ENCODE measurements around the gene RABL2B.
"Not testable (repeated sequence)": the region's sequence is repeated elsewhere in the genome, so short reads cannot be mapped to it uniquely, and the experiment has no call there.

RABL2B gene

GRCh38 chr22:50749302-50750074, 33.9 kb downstream of the RABL2B start:
- not testable (repeated sequence) for H3K9me3 Mint-ChIP-seq, H3K4me3 Mint-ChIP-seq

DNA sequence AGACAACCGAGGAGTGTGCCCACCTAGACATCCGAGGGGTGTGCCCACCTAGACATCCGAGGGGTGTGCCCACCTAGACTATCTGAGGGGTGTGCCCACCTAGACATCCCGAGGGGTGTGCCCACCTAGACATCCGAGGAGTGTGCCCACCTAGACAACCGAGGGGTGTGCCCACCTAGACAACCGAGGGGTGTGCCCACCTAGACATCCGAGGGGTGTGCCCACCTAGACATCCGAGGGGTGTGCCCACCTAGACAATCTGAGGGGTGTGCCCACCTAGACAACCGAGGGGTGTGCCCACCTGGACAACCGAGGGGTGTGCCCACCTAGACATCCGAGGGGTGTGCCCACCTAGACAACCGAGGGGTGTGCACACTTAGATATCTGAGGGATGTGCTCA, 34.8 kb downstream of the RABL2B start:
- H3K4me1 Mint-ChIP-seq (ENCODE audit: low read depth); H3K27ac Mint-ChIP-seq: not testable (repeated sequence)

More at GRCh38 chr22:50749302-50750074, 33.9 kb downstream of the RABL2B start:
- H3K27me3 Mint-ChIP-seq; intact Hi-C loops (cut with micrococcal nuclease); H3K36me3 Mint-ChIP-seq (ENCODE audit: low read depth); H3K27ac Mint-ChIP-seq; H3K4me1 Mint-ChIP-seq (ENCODE audit: low read depth): not testable (repeated sequence)

DNA sequence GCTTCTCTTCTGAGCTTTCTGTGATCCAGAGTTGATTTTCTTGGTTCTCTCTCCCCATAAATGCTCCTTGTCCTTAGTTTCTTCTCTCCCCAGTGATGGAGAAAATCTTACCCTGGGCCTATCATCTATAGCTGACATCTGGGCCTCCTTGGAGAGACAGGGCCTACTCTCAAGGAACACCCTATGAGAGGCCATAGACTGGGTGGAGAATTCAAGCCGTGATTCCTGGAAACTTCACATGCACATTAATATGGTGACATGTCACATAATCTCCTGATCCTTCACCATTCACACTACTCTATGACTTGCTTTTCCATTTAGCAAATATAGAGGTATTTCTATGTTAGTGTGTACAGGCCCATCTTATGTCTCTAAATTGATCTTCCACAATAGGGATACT, 35.9 kb downstream of the RABL2B start:
- H3K36me3 Mint-ChIP-seq (ENCODE audit: low read depth); H3K9me3 Mint-ChIP-seq; H3K4me3 Mint-ChIP-seq; H3K27ac Mint-ChIP-seq; H3K27me3 Mint-ChIP-seq; intact Hi-C loops (cut with micrococcal nuclease); H3K4me1 Mint-ChIP-seq (ENCODE audit: low read depth): not testable (repeated sequence)

More for the DNA sequence above, 34.8 kb downstream of the RABL2B start:
- H3K4me3 Mint-ChIP-seq; H3K9me3 Mint-ChIP-seq; H3K27me3 Mint-ChIP-seq; H3K36me3 Mint-ChIP-seq (ENCODE audit: low read depth); intact Hi-C loops (cut with micrococcal nuclease): not testable (repeated sequence)

GRCh38 chr22:50744424-50744823, 39.0 kb downstream of the RABL2B start:
- H3K9me3 Mint-ChIP-seq; H3K27ac Mint-ChIP-seq; H3K4me3 Mint-ChIP-seq; H3K27me3 Mint-ChIP-seq; H3K36me3 Mint-ChIP-seq (ENCODE audit: low read depth); intact Hi-C loops (cut with micrococcal nuclease); H3K4me1 Mint-ChIP-seq (ENCODE audit: low read depth): not testable (repeated sequence)

- H3K9me3 Mint-ChIP-seq; H3K4me3 Mint-ChIP-seq; H3K4me1 Mint-ChIP-seq (ENCODE audit: low read depth); H3K27ac Mint-ChIP-seq; intact Hi-C loops (cut with micrococcal nuclease); H3K27me3 Mint-ChIP-seq; H3K36me3 Mint-ChIP-seq (ENCODE audit: low read depth): not testable (repeated sequence)
Measured at GRCh38 chr22:50740714-50741113, 42.7 kb downstream of the RABL2B start.

GRCh38 chr22:50739894-50740293, 43.5 kb downstream of the RABL2B start:
- Mint-ChIP-seq H3K4me3 (no peak overlapping the region), H3K4me1 (ENCODE audit: low read depth) (no peaks in the 10 kb centered on the region), H3K36me3 (ENCODE audit: low read depth) (no peaks in the 10 kb centered on the region), H3K9me3 (no peaks in the 10 kb centered on the region), H3K27me3 (peaks cover 2% of the 10 kb centered on the region), H3K27ac (no peak overlapping the region)
- intact Hi-C loops (cut with micrococcal nuclease), result no loop called here

- H3K27me3 Mint-ChIP-seq, result peaks cover 2% of the 10 kb centered on the region
- H3K27ac Mint-ChIP-seq, result no peak overlapping the region
- intact Hi-C loops (cut with micrococcal nuclease), result no loop called here
- H3K4me3 Mint-ChIP-seq, result no peak overlapping the region
- H3K4me1 Mint-ChIP-seq (ENCODE audit: low read depth), result no peaks in the 10 kb centered on the region
- H3K9me3 Mint-ChIP-seq, result no peaks in the 10 kb centered on the region
- H3K36me3 Mint-ChIP-seq (ENCODE audit: low read depth), result no peaks in the 10 kb centered on the region
Measured at GRCh38 chr22:50739279-50739691, 44.2 kb downstream of the RABL2B start.

GRCh38 chr22:50738649-50739227, 44.7 kb downstream of the RABL2B start:
- peaks cover 2% of the 10 kb centered on the region for H3K27me3 Mint-ChIP-seq
- no peak overlapping the region for H3K27ac Mint-ChIP-seq
- no peak overlapping the region for H3K4me3 Mint-ChIP-seq
- no peaks in the 10 kb centered on the region for H3K36me3 Mint-ChIP-seq (ENCODE audit: low read depth)
- H3K9me3 Mint-ChIP-seq, result no peaks in the 10 kb centered on the region
- no peaks in the 10 kb centered on the region for H3K4me1 Mint-ChIP-seq (ENCODE audit: low read depth)
- intact Hi-C loops (cut with micrococcal nuclease), result no loop called here

DNA sequence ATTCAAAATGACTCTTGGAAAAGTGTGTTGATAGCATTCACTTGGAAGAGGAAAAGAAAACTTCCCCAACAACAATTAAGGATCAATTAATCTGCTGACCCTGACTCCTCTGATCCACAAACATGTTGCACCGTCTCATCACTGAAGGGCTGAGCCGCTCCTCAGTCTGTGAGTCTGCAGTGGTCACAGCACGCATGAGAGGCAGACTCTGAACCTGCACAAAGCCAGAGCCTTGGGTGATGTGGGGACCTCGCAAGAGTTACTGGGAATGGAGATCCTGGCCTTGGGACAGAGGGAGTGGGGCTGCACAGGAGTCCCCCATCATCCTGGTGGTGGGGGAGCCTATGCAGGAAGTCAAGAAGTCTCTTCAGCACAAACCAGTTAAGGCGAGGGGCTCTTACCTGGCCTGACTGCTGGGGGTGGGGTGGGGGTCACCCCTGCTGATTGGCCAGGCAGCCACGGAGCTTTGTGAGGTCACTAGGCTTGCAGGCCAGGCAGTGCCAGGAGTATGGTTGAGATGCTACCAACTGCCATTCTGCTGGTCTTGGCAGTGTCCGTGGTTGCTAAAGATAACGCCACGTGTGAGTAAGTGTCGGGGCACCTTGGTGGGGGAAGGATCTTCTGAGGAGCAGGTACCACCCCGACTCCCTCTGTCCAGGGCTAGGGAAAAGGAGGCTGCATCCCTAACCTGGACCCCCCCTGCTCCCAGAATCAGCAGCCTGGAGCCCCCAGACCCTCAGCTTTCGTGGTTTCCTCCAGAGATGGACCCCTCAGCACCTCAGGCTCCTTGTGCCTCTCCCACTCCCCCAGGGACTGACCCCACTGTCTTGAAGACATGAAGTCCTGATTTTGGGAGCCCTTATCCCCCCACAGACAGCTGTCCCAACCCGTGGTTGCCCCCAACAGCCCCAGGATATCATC, 45.4 kb downstream of the RABL2B start, which contains the start of gene ACR:
TSS of gene ACR (plus strand) at position 477 of the 921 bp plus-strand sequence. CDS start at position 509, 32 bp downstream.
- Mint-ChIP-seq H3K27ac (no peak within 1 kb of the TSS), H3K9me3 (no peaks in the 10 kb centered on the region), H3K4me1 (ENCODE audit: low read depth) (no peaks in the 10 kb centered on the region), H3K36me3 (ENCODE audit: low read depth) (no peaks in the 10 kb centered on the region), H3K27me3 (peaks cover 2% of the 10 kb centered on the region), H3K4me3 (no peak within 1 kb of the TSS)
- intact Hi-C loops (cut with micrococcal nuclease), result no loop called here

- H3K4me3 Mint-ChIP-seq, result no peak overlapping the region
- peaks cover 2% of the 10 kb centered on the region for H3K27me3 Mint-ChIP-seq
Measured at GRCh38 chr22:50735739-50736030, 47.8 kb downstream of the RABL2B start.

GRCh38 chr22:50734986-50735738, 48.3 kb downstream of the RABL2B start:
- intact Hi-C loops (cut with micrococcal nuclease), result no loop called here
- Mint-ChIP-seq H3K4me1 (ENCODE audit: low read depth) (no peaks in the 10 kb centered on the region), H3K36me3 (ENCODE audit: low read depth) (no peaks in the 10 kb centered on the region), H3K27ac (no peak overlapping the region), H3K27me3 (peaks cover 2% of the 10 kb centered on the region), H3K9me3 (no peaks in the 10 kb centered on the region), H3K4me3 (no peak overlapping the region)

More at GRCh38 chr22:50735739-50736030, 47.8 kb downstream of the RABL2B start:
- H3K36me3 Mint-ChIP-seq (ENCODE audit: low read depth), result no peaks in the 10 kb centered on the region
- H3K9me3 Mint-ChIP-seq, result no peaks in the 10 kb centered on the region
- intact Hi-C loops (cut with micrococcal nuclease), result no loop called here
- H3K27ac Mint-ChIP-seq, result no peak overlapping the region
- H3K4me1 Mint-ChIP-seq (ENCODE audit: low read depth), result no peaks in the 10 kb centered on the region

DNA sequence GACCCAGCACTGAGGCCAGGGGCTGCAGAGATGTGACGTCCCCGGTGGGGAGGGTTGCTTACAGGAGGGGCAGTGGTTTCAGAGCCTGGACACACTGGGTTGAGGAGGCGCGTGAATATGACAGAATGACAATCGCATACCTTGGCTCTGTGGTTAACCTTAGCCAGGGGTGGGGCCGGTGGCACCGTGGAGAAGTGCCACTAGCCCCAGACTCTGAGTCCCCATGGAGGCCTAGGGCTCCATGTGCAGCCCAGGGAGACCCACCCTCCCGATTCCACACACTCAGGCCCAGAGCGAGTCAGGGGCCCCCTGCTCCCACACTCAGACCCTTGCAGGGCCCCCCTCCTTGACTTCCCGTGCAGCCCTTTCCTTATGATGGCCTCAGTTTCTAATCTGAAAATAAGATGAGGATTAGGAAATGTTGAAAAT, 49.1 kb downstream of the RABL2B start:
- no peak overlapping the region for H3K4me3 Mint-ChIP-seq
- H3K27me3 Mint-ChIP-seq, result peaks cover 2% of the 10 kb centered on the region
- intact Hi-C loops (cut with micrococcal nuclease), result no loop called here

DNA sequence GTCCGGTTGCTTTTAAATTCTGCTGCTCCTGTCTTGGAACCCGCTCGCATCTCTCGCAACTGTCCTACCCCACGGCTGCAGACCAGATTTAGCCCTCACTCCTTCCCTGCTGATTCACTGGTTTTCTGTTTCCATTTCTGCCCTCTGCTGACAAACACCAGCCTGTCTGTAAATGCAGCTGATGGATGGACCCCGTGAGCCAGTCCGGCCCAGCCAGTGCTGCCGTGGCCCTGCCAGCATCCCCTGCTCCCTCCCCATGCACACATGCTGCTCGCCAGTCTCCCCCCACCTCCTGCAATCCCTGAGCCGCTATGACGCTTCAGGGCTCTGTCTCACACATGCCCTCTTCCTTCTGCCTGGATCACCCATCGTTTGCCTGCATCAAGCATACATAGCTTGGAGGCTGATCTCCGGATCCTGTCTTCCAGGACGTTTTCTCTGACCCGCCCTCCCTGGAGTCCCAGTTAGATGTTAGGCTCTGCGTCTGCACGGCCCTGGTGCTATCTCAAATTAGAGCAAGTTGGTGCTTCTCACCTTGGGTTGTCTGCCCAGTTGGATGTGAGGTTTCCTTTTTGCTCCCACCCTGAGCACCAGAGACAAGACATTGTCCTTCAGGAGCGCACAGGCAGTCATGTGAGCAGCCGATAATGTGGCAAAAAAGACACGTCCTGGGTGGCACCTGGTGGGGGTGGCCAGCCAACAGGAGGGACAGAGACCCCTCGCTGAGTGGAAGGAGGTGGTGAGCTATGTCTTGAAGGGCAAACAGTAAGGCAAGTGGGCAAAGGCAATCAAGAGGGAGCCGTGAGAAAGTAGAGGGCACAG, 49.7 kb downstream of the RABL2B start:
- intact Hi-C loops (cut with micrococcal nuclease), result no loop called here
- Mint-ChIP-seq H3K36me3 (ENCODE audit: low read depth) (no peaks in the 10 kb centered on the region), H3K9me3 (no peaks in the 10 kb centered on the region), H3K27me3 (peaks cover 2% of the 10 kb centered on the region), H3K4me1 (ENCODE audit: low read depth) (no peaks in the 10 kb centered on the region), H3K4me3 (no peak overlapping the region), H3K27ac (no peak overlapping the region)

More for the DNA sequence above, 49.1 kb downstream of the RABL2B start:
- H3K27ac Mint-ChIP-seq, result no peak overlapping the region
- no peaks in the 10 kb centered on the region for H3K4me1 Mint-ChIP-seq (ENCODE audit: low read depth)
- no peaks in the 10 kb centered on the region for H3K9me3 Mint-ChIP-seq
- no peaks in the 10 kb centered on the region for H3K36me3 Mint-ChIP-seq (ENCODE audit: low read depth)
